HG03060 (cell line): Measurements from ENCODE around the gene GPD1L.
"Not testable (repeated sequence)": the region's sequence is repeated elsewhere in the genome, so short reads cannot be mapped to it uniquely, and the experiment has no call there.

ENCODE experiments used
- ATAC-seq: cut with Tn5 transposase; IDR thresholded peaks from one replicate; pipeline ENCODE4 v1.9.1; 2021; ENCODE audit warnings: low read depth, moderate number of reproducible peaks; ENCODE audit not compliant: unreplicated experiment

GPD1L gene

DNA sequence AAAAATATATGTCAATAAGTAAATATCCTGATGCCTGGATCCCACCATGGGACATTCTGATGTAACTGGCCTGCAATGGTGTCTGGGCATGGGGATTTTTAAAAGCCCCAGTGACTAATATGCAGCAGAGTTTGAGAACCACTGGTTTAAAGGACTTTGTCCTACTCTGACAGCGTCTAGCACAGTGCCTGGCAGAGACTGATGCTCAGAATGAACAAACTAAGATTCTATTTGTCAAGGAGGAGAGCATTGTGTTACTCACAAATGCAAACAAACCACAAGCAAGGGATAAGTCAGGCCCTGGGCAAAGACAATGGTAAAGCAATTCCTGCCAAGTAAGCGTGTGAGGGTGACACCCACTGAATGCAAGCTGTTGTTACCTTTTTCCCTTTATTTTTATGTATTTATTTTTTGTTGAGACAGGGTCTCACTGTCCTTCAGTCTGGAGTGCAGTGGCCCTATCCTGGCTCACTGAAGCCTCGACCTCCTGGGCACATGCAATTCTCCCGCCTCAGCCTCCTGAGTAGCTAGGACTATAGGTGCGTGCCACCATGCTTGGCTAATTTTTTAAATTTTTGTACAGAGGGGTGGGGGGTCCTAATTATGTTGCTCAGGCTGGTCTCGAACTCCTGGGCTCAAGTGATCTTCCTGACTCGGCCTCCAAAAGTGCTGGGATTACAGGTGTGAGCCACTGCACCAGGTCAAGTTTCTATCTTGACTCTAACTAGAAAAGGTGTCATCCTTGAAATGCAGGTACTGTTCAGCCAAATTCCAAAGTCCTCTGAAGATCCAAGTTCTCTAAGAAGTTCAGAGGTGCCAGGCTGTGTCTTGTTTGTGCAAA, 909 bp upstream of the GPD1L start:
- no peak for ATAC-seq

DNA sequence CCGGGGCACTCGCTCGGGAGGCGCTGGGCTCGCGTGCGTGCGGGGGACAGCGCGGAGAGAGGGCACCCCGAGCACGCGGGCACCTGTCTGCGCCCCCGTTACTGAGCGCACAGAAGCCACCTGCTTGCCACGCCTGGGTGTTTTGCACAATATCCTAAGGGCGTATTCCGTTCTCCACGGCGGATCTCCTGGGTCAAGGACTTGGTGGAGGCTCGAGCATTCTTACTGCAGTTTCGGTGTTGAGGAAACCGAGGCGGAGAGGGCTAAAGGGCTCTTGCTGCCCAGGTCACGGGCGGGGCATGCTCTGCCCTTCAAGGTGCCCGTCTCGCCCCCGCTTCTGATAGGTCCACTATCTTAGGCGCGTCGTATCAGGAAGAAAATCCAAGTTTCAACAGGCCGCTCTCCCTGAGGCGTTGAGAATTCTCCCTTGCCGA, 526 bp downstream of the GPD1L start:
- no peak for ATAC-seq

DNA sequence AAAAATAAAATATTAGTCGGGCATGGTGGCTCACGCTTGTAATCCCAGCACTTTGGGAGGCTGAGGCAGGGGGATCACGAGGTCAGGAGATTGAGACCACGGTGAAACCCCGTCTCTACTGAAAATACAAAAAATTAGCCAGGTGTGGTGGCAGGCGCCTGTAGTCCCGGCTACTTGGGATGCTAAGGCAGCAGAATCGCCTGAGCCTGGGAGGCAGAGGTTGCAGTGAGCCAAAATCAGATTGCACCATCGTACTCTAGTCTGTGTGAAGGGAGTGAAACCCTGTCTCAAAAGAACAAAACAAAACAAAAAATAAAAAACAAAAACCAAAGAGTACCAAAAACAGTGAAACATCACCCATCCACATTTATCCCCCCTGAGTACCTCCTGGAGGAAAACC, 1.8 kb downstream of the GPD1L start:
- not testable (repeated sequence) for ATAC-seq

DNA sequence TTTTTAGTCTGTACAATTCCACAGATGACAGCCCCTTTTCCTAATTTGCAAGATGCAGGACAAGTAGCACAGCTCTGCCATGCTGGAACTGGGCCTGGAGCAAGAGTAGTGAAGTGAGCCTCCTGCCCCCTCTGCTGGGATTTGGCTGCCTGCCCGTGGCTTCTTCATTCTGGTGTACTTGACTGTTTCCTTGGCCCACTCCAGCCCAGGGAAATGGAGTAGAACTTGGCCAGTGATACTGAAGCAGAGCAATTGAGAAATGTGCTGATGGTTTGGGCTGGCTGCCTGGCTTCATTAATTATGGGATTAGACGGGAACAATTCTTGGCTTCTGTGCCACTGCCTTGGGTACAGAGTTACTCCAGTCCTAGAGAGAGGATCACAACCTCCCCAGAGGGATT, 2.8 kb downstream of the GPD1L start:
- no peak for ATAC-seq

DNA sequence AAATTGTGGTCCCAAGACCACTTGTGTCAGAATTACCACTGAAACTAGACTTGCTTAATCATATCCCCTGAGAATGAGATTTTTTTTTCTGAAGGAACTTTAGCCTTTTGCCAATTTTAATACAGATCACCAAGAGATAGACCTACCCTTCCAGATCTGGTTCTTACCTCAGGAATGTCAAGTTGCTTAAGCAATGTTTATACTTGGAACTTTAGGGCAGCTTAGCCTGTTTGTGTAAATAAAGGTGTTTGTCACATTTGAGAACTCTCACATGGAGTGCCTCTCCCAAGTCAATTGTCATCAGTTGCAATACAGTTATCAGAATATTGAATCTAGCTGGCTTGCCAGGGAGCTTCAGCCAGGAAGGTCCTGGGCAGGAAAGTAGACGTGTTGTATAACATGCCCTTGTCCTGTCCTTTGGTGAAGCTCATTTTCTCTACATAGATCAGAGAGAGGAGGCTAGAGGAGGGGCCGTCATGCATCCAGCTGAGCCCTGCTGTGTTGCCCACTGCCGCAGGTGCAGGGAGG, 3.9 kb downstream of the GPD1L start:
- no peak for ATAC-seq

DNA sequence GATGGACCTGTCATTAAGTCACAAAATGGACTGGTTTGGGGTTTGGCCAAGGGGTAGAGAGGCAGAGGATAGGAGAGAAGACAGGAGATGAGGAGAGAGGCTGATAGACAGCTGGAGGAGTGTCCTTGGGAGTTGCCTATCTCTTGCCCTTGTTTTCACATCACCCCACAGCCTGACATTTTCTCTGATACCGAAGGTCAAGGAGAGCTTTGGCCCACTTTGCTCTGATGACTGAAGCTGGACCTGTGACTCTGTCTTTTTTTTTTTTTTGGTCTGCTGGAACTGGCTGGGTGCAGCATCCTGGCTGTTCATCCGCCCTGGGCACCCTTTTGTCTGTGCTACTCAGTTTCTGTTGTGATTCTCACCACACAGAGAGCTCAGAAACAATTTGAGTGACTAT, 5.1 kb downstream of the GPD1L start:
- no peak for ATAC-seq

DNA sequence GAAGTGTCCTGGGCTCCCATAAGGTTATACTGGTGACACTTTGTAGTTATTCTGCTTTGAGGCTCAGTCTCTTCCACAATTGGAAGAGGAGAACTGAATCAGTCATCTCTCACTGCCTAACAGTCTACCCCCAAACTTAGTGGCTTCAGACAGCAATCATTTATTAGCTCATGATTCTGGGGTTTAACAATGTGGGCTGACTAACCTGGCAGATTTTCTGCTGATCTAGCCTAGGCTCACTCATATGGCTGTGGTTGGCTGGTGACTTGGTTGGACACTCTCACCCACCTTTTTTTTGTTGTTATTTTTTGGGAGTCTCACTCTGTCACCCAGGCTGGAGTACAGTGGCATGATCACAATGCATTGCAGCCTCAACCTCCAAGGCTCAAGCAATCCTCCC, 7.1 kb downstream of the GPD1L start:
- ATAC-seq: no peak

DNA sequence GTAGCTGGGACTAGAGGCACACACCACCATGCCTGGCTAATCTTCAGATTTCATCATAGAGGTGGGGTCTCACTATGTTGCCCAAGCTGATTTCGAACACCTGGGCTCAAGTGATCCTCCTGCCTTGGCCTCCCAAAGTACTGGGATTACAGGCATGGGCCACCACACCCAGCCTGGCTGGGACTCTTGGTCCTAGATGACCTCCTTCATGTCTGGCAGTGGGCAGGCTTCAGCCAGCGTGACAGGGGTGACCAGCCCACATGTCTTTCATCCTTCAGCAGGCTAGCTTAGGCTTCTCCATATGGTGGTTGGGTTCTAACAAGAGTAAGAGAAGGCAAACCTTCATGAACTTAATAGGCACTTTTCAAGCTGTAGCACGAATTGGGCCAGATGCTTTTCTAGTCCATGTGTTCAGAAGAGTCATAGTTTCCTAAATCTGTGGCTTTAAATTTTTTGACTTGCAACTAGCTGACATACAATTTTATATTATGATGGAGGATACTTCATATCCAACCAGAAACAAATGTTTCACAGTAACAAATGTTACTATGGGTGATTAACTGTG, 7.6 kb downstream of the GPD1L start:
- no peak for ATAC-seq

DNA sequence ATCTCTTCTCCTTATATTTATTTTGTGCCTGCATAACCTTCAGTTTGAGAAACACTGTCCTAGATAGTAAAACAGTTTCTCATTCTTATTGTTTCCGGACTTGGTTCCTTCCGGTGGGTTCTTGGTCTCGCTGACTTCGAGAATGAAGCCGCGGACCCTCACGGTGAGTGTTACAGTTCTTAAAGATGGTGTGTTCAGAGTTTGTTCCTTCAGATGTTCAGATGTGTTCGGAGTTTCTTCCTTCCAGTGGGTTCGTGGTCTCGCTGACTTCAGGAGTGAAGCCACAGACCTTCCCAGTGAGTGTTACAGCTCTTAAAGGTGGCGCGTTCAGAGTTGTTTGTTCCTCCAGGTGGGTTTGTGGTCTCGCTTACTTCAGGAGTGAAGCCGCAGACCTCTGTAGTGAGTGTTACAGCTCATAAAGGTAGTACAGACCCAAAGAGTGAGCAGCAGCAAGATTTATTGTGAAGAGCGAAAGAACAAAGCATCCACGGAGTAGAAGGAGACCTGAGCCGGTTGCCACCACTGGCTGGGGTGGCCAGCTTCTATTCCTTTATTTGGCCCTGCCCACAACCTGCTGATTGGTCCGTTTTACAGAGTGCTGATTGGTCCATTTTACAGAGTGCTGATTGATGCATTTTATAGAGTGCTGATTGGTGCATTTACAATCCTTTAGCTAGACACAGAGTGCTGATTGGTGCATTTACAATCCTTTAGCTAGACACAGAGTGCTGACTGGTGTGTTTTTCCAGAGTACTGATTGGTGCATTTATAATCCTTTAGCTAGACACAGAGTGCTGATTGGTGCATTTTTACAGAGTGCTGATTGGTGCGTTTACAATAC, 8.3 kb downstream of the GPD1L start:
- ATAC-seq: not testable (repeated sequence)

DNA sequence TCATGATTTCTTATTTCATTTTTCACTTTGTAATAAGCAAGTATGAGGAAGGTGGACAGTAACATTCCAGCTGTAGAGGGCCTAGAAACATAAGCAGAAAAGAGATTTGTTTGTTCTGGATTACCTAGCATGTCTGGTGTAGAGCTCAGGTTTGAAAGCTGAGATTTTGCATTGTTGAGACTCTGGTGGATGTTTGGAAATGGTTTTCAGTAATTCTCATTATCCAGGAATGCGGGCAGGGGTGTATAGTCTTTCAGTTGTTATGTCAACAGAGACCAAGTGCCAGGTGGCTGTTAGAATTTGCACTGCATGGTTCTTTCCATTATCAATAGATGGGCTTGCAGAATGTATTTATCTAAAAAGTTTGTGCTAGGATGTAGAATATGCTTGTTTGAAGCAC, 10.9 kb downstream of the GPD1L start:
- ATAC-seq: no peak

DNA sequence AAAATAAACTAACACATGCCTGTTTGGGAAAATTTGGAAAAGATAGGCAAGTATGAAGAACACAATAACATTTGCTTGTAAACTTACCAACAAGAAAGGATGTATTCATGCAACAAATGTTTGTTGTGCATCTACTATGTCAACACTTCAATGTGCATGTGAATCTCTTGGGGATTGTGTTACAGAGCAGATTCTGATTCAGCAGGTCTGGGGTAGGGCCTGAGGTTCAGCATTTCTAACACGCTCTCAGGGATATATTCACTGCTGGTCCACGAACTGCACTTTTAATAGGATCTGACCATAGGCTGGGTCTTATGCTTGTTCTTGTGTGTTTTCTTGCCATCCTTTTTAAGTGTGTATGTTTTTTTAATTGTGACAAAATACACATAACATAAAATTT, 11.8 kb downstream of the GPD1L start:
- ATAC-seq: no peak

DNA sequence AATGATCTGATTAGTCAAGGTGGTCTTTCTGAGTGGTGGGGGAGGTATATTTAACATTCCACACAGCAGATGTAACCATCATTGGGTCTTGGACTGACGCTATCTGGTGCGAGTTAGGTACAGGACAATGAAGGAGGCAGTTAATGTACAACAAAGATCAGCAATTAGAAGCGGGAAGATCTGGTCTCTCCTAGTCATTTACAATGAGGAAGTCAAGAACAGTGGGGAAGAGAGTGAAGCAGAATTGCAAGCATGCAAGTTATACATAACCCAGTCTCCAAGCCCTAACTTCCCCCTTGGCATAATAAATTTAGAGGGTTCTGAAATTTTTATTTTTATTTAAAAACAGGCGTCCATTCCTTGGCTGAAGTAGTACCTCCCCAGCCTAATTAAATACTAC, 14.1 kb downstream of the GPD1L start:
- no peak for ATAC-seq

DNA sequence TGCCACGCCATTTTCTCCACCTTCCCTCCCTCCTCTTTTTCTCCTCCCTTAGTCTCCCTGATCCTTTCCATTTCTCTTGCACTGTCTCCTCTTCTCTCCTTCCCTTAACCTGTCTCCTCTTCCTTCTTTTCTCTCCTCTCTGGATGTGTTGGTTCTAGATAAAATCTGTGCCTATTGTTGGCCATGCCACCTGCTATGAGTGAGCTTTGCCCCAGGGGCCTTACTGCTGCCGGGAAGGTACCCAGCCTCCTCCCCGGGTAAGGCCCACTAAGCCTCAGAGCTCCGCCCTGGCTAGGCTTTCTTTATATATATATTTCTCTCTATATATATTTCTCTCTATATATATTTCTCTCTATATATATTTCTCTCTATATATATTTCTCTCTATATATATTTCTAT, 14.7 kb downstream of the GPD1L start:
- no peak for ATAC-seq

DNA sequence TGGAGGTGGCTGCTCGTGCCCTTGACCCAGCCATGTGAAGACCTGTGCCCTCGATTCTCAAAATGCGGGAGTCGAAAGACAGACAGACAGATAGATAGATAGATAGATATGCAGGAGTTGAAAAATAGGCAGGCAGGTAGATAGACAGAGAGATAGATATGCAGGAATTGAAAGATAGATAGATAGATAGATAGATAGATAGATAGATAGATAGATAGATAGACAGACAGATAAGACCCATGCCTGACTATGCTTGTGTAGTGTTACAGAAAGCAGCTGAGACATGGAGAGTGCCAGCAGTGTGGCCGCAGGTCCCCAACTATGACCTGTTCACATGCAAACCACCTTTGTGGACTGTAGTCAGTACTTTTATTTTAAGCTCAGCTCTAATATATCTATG, 17.2 kb downstream of the GPD1L start:
- ATAC-seq: no peak

DNA sequence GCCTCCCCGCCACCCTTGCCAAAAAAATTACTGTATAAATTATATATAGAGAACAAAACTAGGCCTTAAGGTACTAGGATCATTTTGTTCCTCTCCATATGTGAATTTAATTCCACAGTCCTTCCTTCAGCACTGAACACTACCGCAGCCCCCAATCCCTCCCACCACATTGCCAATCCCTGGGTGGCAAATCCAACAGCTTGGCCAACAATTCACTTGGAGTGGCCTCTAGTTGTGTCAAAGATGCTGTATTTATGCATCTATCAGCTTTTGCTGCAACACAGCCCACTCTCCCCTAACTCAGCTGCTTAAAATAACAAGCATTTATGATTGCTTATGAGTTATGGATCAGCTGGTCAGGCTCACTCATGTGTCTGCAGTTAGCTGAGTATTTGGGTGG, 18.6 kb downstream of the GPD1L start:
- ATAC-seq: no peak

DNA sequence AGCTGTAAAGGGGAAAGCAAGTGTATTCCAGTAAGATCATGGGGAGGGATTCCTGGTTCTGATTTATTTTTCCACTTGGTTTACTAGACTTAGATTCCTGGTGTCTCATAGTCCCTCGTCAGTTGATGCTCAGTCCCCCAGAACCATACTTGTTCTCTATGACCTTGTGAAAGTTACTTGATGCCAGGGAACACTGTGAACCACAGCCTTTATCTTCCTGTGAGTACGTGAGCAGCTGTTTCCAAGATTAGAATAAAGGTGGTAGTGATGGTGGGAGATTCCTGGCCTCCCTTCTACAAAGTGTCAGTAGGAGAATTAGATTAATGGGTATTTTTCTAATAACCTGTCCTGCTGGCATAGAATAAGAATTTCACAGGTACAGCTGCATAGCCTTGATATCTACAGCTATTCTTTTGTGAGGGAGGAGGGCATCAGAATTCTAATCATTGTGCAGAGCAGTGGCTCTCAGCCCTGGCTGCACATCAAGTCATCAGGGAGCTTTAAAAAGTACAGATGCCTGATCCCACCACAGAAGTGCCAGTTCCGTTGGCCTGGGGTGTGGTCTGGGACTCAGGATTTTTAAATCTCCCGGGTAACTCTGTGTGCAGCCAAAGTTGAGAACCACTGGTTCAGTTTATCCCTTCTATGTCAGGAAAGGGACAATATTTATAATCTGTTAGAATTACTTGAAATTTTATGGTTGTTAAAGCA, 20.0 kb downstream of the GPD1L start:
- no peak for ATAC-seq

DNA sequence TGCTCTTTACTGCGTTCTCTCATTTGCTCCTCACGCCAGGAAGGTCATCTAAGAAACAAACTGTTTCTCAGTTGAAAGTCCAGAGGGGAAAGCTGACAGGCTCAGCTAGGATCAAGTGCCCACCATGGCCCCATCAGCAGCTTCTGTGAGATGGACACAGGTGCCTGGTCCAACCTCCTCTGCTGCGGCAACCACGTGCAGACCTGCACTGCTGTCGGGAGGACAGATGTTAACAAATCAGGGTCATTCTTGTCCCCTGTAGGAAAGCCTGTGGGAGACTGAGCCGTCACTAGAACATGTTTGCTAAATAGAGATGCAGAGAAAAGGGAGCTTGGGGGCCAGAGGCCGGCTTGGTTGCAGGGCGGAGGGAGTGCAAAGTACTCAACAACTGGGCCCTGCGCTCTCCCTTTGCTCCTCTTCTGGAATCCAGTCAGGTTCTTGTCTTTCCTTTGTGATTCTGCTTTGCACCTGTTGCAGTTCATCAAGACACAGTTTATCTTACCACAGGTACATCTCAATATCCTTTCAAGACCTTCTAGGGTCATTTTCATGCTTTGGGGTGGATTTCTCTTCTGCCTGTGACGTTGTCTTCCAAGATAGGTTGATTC, 20.9 kb downstream of the GPD1L start:
- no peak for ATAC-seq

DNA sequence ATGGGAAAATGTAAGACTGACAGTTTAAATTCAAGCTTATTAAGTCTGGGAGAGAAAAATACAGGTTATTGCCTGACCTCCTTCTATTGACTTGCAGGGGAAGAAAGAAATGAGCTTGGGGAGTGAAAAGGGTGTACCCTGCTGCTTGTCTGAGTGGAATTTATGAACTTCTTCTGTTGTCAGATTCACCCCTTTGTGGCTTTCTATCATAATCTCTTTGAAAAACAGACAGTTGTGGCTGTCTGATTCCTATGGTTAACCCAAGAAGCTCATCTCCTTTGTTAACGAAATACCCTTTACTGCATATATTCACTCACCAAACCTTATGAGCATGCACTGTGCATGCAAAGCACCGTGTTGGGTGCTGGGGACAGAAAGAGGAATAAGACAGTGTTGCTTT, 22.5 kb downstream of the GPD1L start:
- ATAC-seq: no peak

DNA sequence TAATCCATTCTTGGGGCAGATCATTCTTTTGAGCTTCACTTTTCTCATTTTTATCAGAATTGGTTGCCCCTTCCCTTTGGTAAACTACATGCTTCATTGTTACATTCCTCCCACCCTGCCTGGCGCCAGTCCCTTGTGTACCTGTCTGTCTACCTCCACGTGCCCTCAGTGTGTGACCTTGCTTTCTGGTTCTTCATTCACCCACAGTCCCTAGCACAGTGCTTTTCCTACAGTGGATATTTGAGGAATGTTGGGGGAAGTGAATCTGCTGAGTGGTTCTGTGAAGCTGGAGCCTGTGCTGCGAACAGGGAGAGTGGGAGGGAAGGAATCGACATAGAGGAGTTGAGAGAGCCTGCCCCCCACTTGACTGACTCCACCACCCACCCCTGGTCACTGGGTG, 23.4 kb downstream of the GPD1L start:
- no peak for ATAC-seq

DNA sequence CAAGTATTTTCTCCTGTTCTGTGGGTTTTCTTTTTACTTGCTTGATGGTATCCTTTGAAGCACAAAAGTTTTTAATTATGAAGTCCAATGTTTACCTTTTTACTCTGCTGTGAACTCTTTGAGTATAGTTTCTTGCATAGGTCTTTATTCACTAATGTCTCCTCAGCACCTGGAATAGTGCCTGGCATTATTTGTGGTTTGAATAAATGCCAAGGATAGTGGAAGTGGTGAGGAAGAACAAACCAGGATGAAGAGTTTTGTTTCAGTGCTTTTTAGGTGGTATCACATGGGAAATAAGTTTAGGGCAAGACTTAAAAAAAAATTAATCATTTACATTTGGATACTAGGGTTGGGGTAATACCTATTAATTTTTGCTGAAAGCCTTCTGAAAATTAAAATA, 25.7 kb downstream of the GPD1L start:
- ATAC-seq: no peak
